ENCODE data around the gene HSPB8. TPM values are rescaled to one million over a fixed set of nuclear protein-coding genes. Genes with fewer than 3 reads are reported as not detected.
A peak's percentile ranks its signal among the peaks of the same experiment; 100 is the strongest.
"Not testable (repeated sequence)": the region's sequence is repeated elsewhere in the genome, so short reads cannot be mapped to it uniquely, and the experiment has no call there.

HSPB8 gene
- total and polyA plus RNA-seq, 8 donors = 5.4 to 21.2 (median 9.7) TPM

DNA sequence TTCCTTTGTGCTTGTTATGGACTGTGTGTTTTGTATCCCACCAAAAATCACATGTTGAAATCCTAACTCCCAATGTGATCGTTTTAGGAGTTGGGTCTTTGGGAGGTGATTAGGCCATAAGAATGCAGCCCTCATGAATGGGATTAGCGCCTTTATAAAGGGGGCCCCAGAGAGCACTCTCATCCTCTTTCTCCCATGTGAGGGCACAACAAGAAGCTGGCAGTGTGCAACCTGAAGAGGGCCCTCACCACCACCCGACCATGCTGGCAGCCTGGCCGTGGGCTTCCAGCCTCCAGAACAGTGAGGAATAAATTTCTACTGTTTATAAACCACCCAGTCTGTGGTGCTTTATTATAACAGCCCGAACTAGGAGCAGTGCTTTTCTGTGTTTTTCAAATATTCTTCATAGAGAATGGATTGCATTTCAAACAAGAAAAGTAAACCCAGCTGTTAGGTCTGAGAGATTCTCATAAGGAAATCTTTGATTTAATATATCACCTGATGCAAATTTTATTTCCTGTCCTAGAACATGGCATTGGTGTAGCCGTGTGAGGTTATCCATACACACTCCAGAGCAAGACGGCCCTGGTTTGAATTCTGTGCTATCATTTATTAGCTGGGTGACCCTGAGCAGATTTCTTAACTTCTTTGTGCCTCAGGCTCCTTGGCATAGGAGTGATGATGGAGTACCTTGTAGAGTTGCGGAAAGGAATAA is 27.8 kb downstream of the HSPB8 start:
- WGBS, 2 donors = 57 to 58% methylated on average over 8 of the region's 8 CpGs
- no peak overlapping the region for H3K4me3 ChIP-seq
- TF ChIP-seq, protein P1, sequence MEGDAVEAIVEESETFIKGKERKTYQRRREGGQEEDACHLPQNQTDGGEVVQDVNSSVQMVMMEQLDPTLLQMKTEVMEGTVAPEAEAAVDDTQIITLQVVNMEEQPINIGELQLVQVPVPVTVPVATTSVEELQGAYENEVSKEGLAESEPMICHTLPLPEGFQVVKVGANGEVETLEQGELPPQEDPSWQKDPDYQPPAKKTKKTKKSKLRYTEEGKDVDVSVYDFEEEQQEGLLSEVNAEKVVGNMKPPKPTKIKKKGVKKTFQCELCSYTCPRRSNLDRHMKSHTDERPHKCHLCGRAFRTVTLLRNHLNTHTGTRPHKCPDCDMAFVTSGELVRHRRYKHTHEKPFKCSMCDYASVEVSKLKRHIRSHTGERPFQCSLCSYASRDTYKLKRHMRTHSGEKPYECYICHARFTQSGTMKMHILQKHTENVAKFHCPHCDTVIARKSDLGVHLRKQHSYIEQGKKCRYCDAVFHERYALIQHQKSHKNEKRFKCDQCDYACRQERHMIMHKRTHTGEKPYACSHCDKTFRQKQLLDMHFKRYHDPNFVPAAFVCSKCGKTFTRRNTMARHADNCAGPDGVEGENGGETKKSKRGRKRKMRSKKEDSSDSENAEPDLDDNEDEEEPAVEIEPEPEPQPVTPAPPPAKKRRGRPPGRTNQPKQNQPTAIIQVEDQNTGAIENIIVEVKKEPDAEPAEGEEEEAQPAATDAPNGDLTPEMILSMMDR (IDR thresholded peaks at IDR 0.05) = no peak
- H3K4me1 ChIP-seq = no peaks in the 10 kb centered on the region
- H3K9me3 ChIP-seq = no peaks in the 10 kb centered on the region
- ATAC-seq (no peak), FAIRE-seq (no peak), DNase-seq (no peak)
- no peaks in the 10 kb centered on the region for H3K36me3 ChIP-seq
- H3K27ac ChIP-seq = no peak overlapping the region
- peaks cover 0 to 4% (median 0%) of the 10 kb centered on the region in 4 donors for H3K27me3 ChIP-seq
- intact Hi-C loops (cut with DNase I) = no loop called here

DNA sequence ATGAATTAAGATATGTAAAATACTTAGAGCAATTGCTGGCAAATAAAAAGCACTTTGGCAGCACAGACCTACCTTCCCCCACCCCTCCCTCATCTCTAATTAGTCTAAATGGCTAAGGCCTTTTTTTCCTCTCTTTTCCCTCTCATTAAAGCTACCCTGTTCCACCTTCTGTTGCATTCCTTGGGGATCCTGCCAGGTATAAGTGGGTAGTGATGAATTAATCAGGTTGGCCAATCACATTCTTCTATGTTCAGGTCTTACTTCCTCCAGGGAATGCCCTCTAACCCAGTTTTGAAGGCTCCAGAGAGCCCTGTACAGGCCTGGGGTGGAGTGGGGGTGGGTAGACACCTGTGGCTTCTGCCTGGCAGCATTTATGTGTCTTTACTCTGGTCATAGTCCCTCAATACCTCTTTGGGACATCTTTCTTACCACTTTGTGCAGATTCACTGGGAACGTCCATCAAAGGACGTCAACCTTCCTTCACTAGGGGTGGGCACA is 28.4 kb downstream of the HSPB8 start:
- 85 to 88% methylated on average over 2 of the region's 2 CpGs for WGBS, 2 donors
- intact Hi-C loops (cut with DNase I) = no loop called here
- DNase-seq (no peak), ATAC-seq (no peak), FAIRE-seq (no peak)
- TF ChIP-seq, protein P1 (IDR thresholded peaks at IDR 0.05) = no peak
- H3K4me3 ChIP-seq = no peak overlapping the region
- H3K27ac ChIP-seq = no peak overlapping the region
- no peaks in the 10 kb centered on the region for H3K4me1 ChIP-seq
- no peaks in the 10 kb centered on the region for H3K9me3 ChIP-seq
- no peaks in the 10 kb centered on the region for H3K36me3 ChIP-seq
- H3K27me3 ChIP-seq = peaks cover 0 to 4% (median 0%) of the 10 kb centered on the region in 4 donors

DNA sequence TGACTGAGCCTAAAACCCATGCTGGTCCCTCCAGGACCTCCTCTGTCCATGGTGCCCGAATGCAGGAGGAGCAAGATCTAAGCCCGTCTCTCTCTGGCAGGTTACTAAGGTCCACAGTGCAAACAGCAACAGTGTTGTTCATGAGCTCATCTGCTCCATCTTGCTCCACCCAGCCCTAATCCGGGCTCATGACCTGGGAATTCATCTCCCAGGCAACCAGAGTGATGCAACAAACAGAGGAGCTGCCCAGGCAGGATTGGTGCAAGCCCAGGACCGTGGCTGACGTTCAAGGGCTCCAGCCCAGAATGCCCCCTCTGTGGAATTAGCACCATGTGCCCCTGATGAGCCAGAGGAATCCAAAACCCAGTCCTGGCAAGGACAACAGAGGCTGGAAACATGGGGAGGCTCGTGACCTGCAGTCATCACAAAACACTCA is 29.9 kb downstream of the HSPB8 start:
- TF ChIP-seq, protein P1 (IDR thresholded peaks at IDR 0.05) = no peak
- FAIRE-seq = no peak
- H3K4me1 ChIP-seq = no peaks in the 10 kb centered on the region
- ATAC-seq = peak in 3 of 4 donors; percentile 28 to 86 (median 68)
- no peak overlapping the region for H3K27ac ChIP-seq
- intact Hi-C loops (cut with DNase I) = no loop called here
- H3K4me3 ChIP-seq = no peak overlapping the region
- H3K27me3 ChIP-seq = peaks cover 0 to 4% (median 0%) of the 10 kb centered on the region in 4 donors
- H3K9me3 ChIP-seq = no peaks in the 10 kb centered on the region
- WGBS, 2 donors = 22 to 24% methylated on average over 6 of the region's 6 CpGs
- DNase-seq = peak in 1 of 6 donors; percentile 17
- H3K36me3 ChIP-seq = no peaks in the 10 kb centered on the region

DNA sequence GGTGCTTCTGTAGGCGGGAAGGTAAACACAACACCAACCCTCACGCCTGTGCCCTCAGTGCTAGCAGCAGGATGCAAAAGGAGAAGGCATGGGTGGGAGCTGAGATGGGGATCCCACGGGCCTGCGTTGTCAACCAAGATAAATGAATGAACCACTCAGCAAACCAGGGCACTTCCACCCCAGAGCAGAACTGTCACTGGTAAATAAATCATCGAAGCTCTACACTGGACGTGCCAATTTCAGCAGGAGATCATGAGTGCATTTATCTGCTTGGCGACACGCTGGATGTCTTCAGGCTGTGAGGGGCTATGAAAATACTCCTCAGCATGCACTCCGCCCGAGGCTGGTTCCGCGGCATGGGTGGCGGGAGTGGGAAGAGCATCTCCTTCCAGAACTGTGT is 33.2 kb downstream of the HSPB8 start:
- DNase-seq (no peak), FAIRE-seq (no peak), ATAC-seq (no peak)
- Histone ChIP-seq H3K4me3 (no peak overlapping the region), H3K27ac (no peak overlapping the region), H3K9me3 (no peaks in the 10 kb centered on the region), H3K27me3 (peaks cover 0 to 4% (median 2%) of the 10 kb centered on the region in 4 donors), H3K36me3 (no peaks in the 10 kb centered on the region), H3K4me1 (no peaks in the 10 kb centered on the region)
- TF ChIP-seq, protein P1 (IDR thresholded peaks at IDR 0.05) = no peak
- intact Hi-C loops (cut with DNase I) = no loop called here
- WGBS, 2 donors = 63 to 65% methylated on average over 13 of the region's 13 CpGs

DNA sequence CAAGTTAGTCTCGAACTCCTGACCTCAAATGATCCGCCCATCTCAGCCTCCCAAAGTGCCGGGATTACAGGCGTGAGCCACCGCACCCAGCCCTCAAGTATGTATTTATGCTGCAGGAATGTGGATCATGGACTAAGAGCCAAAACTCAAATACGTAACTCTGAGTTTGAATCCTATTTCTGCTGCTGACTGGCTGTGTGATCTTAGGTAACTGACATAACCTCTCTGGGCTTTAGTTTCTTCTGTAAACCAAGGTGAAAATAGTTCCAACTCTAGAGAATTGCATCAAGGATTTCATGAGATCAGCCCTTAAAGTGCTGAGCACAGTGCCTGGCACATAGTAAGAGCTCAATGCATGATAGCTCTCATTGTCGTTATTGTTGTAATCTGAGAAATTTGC is 37.4 kb downstream of the HSPB8 start:
- no peak overlapping the region for H3K27ac ChIP-seq
- no peaks in the 10 kb centered on the region for H3K4me1 ChIP-seq
- intact Hi-C loops (cut with DNase I) = no loop called here
- FAIRE-seq (no peak), DNase-seq (no peak), ATAC-seq (no peak)
- no peaks in the 10 kb centered on the region for H3K36me3 ChIP-seq
- 84 to 88% methylated on average over 7 of the region's 7 CpGs for WGBS, 2 donors
- no peak overlapping the region for H3K4me3 ChIP-seq
- no peaks in the 10 kb centered on the region for H3K9me3 ChIP-seq
- peaks cover 0 to 10% (median 0%) of the 10 kb centered on the region in 4 donors for H3K27me3 ChIP-seq
- TF ChIP-seq, protein P1 (IDR thresholded peaks at IDR 0.05) = no peak

DNA sequence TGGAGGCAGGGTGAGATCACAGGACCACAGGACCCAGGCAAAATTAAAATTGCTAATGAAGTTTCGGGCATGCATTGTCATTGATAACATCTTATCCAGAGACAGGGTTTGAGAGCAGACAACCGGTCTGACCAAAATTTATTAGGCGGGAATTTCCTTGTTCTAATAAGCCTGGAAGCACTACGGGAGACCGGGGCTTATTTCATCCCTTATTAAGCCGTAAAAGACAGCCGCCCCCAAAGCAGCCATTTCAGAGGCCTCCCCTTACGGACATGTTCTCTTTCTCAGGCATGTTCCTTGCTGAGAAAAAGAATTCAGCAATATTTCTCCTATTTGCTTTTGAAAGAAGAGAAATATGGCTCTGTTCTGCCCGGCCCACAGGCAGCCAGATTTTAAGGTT is 40.1 kb downstream of the HSPB8 start:
- peaks cover 0 to 10% (median 0%) of the 10 kb centered on the region in 4 donors for H3K27me3 ChIP-seq
- 82 to 84% methylated on average over 9 of the region's 9 CpGs for WGBS, 2 donors
- H3K4me1 ChIP-seq; H3K9me3 ChIP-seq; DNase-seq; intact Hi-C loops (cut with DNase I); H3K36me3 ChIP-seq; FAIRE-seq; ATAC-seq; H3K27ac ChIP-seq; H3K4me3 ChIP-seq: not testable (repeated sequence)

All from pancreas (tissue), 10 donors.